GM12872 (cell line): ENCODE results near the gene MSANTD2.

ENCODE experiments used
- TF ChIP-seq, protein P1 (sequence below): IDR thresholded peaks from 3 replicates; pipeline ENCODE4 v1.5.1; 2011; ENCODE audit warnings: low read depth, mild to moderate bottlenecking, low read length, moderate library complexity; ENCODE audit not compliant: insufficient read depth

Gene MSANTD2

DNA sequence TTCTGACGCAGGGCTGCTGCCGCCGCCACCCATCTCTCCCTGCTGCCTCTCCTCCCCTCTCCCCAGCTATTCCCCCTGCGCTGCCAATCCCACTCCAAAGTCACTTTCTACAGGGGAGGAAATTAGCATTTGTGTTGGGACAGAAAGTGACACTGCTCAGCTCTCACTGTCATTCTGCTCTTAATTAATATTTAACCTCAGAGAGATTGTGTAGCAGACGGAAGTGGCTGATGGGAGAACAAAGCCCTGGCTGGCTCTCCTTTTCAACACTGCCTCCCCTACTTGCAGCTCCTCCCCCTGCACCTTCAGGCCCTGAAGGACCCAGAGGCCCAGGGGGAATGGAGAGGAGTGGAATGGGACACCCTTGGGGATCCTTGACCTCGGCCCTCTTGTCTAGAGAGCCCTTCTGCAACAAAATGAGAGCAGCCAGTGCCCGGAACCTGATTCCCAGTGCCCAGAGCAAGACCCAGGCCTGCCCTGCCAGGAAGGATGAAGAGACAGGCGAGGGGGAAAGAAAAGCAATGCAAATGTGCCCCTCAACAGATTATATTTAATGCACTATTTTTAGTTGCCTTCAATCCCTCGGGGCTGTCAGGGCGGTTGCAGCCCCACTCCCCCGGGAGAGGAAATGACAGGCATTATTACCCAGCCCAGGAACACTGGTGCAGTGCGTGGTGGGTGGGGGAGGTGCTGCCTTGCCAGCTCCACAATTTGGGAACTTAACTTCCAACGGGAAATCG is 75.1 kb downstream of the MSANTD2 start:
- TF ChIP-seq, protein P1, sequence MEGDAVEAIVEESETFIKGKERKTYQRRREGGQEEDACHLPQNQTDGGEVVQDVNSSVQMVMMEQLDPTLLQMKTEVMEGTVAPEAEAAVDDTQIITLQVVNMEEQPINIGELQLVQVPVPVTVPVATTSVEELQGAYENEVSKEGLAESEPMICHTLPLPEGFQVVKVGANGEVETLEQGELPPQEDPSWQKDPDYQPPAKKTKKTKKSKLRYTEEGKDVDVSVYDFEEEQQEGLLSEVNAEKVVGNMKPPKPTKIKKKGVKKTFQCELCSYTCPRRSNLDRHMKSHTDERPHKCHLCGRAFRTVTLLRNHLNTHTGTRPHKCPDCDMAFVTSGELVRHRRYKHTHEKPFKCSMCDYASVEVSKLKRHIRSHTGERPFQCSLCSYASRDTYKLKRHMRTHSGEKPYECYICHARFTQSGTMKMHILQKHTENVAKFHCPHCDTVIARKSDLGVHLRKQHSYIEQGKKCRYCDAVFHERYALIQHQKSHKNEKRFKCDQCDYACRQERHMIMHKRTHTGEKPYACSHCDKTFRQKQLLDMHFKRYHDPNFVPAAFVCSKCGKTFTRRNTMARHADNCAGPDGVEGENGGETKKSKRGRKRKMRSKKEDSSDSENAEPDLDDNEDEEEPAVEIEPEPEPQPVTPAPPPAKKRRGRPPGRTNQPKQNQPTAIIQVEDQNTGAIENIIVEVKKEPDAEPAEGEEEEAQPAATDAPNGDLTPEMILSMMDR, result no peak

DNA sequence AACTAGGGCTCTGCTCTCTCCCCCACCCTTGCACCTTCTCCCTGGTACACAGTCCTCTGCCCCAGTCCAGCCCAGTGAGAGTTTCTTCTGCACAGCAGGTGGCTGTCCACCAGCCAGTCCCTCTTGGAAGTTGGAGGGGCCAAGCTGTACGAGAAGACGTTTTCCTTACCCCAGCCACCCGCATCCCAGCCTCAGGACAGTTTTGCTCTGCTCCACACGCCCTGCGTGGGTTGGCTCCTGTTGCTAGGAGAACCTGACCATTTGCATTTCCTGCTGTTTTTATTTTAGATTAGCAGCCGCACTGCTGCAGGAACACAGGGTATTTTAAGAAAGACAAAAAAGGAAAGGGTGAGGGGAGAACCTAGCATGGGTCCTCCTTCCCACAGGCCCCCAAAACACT is 78.0 kb downstream of the MSANTD2 start:
- TF ChIP-seq, protein P1, result no peak

DNA sequence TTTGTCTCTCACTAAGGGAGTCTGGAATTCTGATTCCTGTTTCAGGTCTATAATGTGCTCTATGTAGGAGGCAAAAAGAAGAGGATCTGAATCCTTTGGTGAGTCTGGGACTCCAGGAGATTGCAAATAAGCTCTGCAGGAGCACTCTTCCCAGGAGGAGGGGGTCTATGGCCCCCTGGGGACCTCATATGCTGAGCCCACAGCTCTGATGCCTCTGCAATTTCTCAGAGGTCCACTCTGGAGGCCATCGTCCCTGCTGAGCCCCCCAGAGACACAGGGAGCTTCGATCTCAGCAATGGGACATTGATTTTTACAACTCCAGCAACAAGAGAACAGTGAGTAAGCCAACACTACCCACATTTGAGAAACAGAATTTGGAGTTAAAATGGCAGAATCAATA is 80.7 kb downstream of the MSANTD2 start:
- TF ChIP-seq, protein P1, result no peak

DNA sequence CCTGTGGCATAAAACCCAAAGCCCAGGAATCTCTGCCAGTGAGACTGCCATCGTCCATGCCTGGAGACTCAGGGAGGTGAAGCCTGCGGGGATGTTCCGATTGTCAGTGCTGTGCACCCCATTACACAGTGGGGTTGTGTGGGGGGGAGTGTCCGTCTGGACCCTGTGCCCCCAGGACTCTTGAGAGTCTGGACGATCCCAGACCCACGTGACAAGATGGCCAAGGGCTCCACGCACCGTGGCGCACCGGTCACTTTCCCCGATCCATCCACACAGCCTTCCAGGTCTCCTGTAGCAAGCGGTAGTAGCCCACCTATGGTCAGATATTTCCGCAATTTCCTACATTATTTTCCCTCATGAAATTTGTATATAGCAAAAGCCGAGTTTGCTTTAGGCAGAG is 81.4 kb downstream of the MSANTD2 start:
- TF ChIP-seq, protein P1, result no peak

DNA sequence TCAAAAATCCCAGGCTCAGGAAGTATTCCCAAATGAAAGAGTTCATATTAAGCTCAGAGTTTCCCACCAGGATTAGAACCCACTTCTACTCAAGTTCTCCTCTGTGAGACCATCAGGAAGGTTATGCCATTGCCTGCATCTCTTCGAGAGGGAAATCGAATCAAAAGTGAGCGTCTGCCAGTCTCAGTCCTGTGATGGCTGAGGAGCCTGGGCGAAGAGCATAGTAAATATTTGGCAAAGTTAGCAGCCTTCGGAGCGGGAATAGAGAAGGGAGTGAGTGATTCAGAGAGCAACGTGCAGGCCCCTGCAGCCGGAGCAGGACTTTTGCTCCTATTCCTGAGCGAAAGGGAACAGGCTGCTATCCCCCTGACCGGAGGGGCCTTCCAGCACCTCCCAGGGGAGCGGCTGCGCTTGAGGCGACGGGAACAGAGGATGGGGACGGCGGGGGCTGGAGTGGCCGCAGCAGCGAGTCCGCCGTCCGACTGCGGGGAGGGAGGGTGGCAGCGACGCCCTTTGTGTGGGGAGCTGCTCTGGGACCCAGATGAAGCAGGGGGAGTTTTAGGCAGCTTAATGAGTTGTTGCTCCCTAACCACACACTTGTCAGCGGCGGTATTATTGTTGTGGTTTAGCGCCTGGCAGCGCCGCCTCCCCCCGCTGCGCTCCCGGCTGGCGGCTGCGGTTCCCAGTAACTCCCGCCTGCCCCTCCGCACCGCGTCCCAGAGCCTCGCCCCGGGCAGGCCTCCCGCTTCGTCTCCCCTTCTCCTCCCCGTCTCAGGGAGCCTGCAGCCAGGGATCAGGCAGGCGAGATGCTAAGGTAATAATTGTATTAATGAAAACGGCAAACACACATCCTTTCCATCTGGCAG is 82.2 kb downstream of the MSANTD2 start:
- TF ChIP-seq, protein P1, result no peak

DNA sequence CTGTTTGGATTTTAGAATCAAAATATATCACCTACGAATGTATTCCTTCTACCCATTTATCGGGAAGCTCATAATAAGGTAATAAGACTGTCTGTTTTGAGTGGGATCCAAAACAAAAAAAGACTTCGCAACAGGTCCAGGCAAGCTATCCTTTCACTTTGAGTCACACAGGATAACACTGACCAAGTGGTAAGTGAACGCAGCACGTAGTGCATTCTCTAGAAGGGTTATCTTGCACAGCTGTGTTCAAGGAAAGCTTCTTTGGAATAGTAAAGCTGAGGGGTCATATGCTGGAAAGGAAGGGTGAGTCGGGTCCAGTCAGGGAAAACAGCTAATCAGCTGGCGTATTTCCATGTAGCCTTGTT is 82.8 kb downstream of the MSANTD2 start:
- TF ChIP-seq, protein P1, result no peak

DNA sequence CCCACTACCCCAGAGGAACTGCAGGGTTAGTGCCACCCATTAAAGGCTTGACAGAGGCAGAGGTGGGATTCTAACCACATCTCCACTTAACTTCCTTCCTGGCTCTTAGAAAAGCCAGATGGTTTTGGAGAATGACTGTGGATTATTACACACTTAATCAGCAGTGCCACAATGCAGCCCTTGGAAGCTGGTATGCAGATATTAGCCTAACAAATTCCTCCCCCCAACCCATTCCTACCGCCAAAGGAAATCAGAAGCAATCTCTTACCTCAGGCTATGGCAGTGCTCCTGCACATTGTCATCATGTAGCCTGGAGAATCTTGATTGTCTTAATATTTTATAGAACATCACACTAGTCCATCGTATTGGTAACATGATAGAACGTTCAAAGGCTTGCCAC is 83.6 kb downstream of the MSANTD2 start:
- TF ChIP-seq, protein P1, result no peak
